ENCODE measurements around the gene ZNF816.

- no peak for TF ChIP-seq TAF1 (IDR thresholded peaks at IDR 0.05; ENCODE audit: low read depth)
- TF ChIP-seq CTCF (IDR thresholded peaks at IDR 0.05; ENCODE audit: poor library complexity, severe bottlenecking), result no peak
- TF ChIP-seq EZH2 (IDR thresholded peaks at IDR 0.05; ENCODE audit: borderline replicate concordance, insufficient read depth, low read length, poor library complexity, severe bottlenecking), result no peak
Observed at GRCh38 chr19:52922841-52923777, 39.6 kb downstream of the ZNF816 start, which contains the start of gene ZNF888.
